HG02840 (cell line): ENCODE measurements around the gene ZNF516.

Experiments
- ATAC-seq: cut with Tn5 transposase; IDR thresholded peaks from one replicate; pipeline ENCODE4 v1.9.1; 2021; ENCODE audit warnings: mild to moderate bottlenecking, moderate library complexity, moderate number of reproducible peaks; ENCODE audit not compliant: unreplicated experiment, low FRiP score

Gene ZNF516

DNA sequence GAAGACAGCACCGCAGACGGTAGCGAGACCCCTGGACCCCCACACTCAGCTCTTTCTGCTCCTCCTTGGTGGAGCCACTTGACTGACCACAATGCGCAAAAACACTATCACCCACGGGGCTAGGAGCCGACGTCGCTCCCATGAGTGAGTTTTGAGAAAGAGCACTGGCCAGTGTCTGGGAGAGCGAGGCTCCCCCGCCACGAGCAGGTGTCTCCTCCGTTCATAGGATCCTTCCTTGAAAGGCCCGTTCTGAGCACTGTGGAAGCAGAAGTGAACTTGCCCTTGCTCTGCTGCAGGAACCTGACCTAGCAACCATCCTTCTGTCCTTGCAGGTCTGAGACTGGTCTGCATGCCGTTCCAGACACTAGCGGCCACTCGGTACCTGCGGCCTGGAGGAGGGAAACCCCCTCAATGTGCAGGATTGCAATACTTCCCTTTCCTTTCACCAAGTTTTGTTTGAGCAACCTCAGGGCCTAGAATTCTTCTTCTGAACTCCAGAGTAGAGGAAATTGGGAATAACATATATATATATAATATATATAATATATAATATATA lies 12.9 kb upstream of the ZNF516 start:
- no peak for ATAC-seq

DNA sequence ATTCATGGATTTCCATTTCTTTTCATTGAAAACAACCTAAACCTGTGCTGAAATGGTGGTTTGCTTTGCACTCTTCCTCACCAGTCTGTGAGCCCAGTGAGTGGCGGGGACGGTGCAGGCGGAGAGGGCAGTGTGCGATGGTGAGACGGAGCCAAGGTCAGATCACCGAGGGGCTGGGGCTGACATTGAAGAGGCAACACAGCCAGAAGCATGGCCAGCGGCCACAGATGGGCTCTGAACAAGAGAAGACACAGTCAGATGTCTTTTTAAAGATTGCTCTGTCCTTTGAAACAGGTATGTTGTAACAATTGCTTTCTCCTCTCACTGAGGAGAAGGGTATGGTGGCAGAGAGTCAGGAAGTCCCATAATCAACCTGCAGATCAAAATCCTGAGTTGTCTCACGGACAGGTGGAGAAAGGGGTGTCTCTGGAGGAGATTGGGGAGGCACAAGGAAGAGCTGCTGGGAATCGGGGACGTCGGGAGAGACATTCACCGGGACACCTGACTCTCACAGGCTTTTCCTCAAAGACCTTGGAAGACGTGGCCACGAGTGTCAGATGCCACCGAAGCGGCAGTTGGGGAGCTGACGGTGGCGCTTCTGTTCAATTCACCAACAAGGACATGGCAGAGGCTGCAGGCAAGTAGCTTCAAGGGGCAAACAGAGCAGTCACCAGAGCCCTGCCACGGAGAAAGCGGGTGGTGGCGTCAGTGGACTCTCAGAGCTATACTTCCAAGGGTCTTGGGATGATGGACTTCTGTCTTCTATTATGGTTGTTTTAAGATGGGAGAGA lies 12.1 kb upstream of the ZNF516 start:
- no peak for ATAC-seq

GRCh38 chr18:76506395-76506794 lies 11.4 kb upstream of the ZNF516 start:
- ATAC-seq = no peak

DNA sequence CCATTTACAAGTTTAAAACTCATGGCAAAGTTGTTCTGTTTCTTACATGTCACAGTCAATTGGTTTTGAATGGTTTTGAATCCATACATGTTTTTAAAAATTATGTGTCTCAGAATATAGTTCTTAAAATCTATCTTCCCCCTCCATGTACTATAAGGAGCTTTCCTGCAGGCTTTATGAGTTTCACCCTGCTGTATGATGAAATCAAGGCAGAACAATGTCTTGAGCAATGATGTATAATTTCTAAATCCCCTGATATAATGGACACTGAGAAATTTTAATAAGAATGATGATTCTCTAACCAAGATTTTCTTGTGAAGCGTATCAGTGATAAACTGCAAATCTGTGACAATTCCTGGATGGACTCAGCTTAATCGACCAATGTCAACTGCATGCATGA lies 10.6 kb upstream of the ZNF516 start:
- no peak for ATAC-seq

- ATAC-seq = no peak
These were observed 9.7 kb upstream of the ZNF516 start for GRCh38 chr18:76504749-76505148.

DNA sequence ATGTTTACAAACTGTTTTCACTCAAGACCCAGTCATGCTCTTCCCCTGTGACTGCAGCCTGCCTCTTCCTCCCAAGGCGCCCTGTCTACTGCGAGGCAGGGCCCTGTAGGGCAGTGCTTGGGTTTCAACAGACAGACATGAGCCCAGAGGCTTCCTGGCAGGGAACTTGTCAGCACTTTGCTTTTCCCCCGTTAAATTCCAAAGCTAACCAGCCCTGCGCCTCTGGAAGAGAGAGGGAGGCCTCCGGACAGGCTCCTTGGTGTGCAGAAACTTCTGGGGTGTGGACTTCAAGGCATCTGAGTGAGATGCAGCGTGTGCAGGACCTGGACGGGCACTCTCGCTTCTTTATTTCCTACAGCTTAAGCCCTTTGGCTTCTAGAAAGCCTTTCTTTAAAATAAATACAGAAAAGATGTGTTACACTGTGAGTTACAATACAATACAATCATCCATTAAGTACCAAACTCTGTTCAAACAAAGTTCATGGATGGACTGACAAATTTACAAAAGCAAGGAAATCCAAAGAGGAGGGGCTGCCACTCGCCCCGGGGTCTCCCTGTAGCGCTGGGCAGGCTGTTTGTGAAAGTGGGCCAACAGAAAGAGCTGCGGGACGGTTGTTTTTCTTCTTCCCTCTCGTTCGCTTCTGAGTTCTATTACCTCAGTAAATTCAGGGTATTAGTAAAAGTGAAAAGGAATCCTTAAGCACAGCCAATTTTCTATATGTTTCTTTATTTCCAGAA lies 8.8 kb upstream of the ZNF516 start:
- no peak for ATAC-seq

DNA sequence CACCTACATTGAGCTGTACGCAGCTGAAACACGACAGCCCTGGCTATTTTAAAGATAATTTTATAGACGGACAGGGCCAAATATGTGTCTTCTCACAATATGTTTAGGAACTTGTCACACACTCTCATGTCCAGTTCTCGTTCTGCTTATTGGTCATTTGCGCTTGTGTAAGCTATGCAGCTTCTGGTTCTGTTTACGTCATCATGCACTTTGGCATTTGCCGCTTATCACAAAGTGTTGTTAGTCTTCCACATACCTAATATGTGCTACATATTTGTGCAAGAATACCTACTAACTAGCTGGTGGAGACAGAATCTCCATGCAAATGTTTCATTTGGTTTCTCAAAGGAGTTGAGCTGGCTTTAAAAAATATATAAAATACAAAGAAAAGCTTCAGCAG lies 7.5 kb upstream of the ZNF516 start:
- ATAC-seq = no peak

DNA sequence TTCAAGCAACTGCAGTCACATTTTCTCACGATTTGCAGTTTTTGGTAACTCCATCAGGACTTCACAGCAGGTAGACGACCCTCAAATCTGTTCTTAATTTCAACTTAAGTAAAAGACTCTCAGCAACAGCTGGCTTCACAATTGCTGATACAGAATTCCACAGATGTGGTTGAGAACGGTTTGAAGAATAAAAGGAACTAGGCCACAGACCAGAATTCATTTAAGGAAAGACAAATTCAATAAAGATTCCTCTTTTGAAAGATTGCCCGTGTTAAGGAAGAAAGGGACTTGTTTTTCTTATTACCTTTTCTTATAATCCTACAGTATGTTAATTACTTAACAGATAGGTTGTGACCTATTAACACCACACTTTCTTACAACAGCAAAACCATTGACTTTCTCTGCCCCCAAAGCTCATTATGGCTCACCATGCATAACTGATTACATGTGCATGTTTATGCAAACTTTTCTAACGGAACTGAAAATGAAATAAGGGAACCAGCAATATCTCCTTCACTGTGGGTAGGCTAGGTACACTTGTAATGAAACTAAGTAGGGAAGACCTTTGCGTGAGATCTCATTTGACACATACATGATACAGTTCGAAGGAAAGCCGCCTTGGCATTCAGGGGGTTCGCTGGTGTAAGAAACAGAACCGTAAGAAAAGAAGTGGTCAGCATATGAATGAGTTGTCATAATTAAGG lies 4.7 kb upstream of the ZNF516 start:
- ATAC-seq = peak; percentile 95

GRCh38 chr18:76499021-76499420 lies 4.0 kb upstream of the ZNF516 start:
- ATAC-seq = no peak

- no peak for ATAC-seq
These were observed 3.0 kb upstream of the ZNF516 start for GRCh38 chr18:76498064-76498463.

DNA sequence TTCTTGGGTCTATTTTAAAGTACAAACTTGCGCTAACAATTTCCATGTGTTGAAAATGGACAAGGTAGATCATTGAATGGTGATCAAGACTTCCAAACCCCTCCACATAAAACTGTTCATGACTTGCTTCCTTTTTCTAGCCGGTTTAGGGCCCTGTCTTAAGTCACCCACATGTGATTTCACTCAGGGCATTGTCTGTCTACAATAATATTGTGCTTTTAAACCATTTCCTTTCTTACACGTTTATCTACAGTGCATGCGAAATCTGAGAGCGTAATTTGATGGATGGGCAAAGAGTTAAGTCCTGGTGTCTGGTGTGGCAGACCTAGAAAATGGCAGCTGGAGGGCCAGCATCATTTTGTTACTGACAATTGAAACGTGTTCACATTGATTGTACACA lies 2.0 kb upstream of the ZNF516 start:
- no peak for ATAC-seq

DNA sequence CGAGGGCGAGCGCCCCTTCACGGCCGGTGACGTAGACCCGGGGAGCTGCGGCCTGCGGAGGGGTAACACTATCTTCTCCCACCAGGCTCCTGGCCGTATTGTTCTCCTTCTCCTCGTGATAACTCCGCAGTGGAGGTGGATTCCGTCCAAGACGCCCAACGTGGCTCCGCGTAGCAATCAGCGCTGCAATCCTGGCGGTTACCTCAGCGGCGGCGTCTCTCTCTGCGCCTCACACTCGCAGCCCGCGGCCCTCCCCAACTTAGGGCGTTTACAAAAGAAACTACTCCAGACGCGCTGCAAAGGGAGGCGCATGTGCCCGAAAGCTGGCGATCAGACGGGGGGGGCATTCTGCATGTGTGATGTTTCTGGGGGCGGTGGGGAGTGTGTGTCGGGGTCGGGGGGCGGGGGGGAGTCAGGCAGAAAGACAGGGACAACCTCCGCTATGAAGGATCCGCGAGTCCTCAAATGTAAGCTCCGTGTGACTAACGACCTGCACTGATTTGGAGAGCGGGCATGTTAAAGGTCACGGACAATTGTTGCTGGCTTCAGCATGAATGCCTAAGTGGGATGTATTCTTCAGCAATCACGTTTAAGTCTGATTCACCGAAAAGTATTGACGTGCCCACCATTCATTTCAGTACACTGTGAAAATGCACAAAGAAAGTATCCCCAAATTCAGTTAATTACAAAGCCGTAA lies 1.3 kb upstream of the ZNF516 start:
- ATAC-seq = no peak

GRCh38 chr18:76495435-76496193 lies 572 bp upstream of the ZNF516 start:
- no peak for ATAC-seq

DNA sequence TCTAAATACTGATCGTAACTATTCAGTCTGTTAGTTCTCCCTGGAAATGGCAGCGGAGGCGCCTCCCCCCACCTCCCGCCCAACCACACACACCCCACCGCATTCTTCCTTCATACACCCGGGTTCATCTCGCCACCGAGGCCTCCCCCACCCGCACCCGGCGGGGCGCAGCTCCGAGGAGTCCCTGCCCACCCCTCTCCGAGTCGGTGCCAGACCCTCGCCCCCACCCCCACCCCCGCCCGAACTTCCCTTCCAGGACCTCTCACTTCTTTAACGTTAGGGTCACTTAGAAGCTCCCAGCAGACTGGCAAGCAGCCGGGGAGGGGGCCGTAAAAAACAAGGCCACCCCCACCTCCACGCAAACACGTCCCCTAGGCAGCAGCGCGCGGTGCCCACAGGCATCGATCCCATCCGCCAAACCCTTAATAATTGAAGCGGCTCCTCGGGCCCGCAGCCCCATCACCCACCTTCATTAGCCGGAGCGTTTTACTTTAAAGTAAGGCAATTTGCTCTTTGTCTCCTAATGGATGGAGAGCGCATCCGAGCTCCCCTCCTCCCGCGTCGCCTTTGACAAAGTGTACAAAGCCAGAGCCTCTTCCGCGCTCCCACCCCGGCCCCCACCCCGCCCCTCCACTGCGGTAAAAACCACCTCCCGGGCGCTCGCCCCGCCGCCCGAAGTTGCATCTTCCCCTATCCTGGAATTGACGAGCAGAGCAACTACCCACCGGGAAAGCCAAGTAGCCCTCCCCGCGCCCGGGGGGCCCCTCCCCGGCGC lies 624 bp downstream of the ZNF516 start:
- no peak for ATAC-seq

DNA sequence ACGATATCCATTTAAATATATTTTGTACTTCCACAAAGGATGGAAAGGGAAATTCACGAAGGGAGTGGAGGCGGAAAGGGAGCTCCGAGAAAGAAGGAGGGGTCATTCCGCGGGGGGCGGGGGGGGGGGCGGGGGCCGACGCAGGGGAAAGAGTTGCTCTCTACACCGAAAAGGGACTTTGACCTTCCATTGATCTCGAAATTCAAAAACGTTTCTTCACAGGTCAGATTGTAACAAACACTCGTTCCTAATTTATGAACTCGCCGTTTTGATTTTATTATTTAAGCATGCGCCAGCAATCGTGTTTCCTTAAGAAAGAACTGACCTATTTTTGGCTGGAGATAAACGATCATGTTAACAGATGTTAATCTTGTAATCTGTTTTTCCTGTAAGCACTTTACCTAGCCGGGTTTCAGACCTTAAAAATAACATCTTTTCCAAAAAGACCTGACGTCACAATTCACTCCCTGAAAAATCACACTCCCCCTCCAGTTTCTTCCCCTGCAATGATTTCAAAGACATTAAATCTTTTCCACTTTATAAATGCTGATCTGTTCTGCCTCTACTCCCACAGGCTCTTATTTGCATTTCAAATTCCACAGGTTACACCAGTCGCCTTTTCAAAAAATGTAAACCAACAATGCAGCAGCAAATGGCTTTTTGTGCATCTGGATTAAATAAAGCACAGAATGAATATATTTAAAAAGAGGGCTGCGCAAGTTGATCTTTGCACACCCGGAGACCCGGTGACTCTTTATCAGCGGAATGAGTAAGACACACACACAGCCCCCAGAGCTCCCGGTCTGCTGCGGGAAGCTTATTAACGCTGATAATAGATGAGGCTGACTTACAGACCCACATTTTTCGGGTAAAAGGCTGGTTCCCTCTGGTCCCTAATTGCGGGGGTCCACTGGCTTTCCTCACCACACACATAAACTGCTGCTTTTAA lies 1.6 kb downstream of the ZNF516 start:
- ATAC-seq = peak; percentile 10

- ATAC-seq = peak; percentile 71
These were observed 2.3 kb downstream of the ZNF516 start for GRCh38 chr18:76492669-76493212.

DNA sequence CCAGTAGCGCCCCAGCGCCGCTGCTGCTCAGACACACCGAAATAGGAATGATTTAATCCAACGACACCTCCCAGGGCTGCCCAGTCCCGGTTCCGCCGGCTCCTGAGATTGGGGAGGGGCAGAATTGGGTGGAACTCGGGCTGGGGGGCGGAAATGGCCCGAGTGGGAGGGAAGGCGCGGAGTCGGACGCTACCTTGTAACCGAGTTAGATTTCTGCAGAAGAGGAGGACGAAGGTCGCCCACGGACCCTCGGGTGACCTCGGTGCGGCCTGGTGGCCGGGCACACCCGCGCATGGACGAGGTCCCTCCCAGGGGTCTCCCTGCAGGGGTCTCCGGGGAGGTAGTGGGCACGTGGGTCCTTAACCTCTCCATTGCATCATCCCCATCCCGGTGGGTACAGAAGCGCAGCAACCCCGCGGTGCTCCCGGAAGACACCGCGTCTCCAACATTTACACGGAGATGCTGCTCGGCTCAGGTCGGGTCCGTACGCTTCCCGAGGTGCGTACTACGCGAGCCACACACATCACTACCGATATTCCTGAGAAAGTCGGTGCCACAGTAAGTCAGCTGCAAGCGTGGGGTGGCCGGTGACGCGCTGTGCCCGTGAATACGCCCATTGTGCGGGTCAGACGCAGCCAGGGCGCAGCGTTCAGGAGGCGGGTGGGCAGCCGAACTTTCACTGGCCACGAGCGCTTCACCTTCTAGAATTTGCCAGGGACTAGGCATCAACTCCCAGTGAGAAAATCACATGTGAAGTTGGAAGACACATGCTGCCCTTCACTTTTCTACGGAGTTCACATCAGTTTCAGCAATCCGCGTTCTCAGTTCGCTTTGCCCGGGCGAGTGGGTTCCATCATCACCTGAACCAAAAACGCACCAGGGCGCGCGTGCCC lies 3.0 kb downstream of the ZNF516 start:
- no peak for ATAC-seq
